Ishikawa (cell line): ENCODE data around the gene GNAO1.

Experiments used
- CEBPB ChIP-seq: IDR thresholded peaks from 2 replicates; pipeline ENCODE4 v1.6.1; 2012
- CREB1 ChIP-seq: IDR thresholded peaks from 2 replicates; pipeline ENCODE4 v1.6.1; 2012; ENCODE audit warnings: low read depth
- EGR1 ChIP-seq: IDR thresholded peaks from 2 replicates; pipeline ENCODE4 v1.6.1; 2012
- EP300 ChIP-seq: IDR thresholded peaks from 2 replicates; pipeline ENCODE4 v1.6.1; 2012; ENCODE audit warnings: borderline replicate concordance
- FOXM1 ChIP-seq: IDR thresholded peaks from 2 replicates; pipeline ENCODE4 v1.6.1; 2012; ENCODE audit warnings: low read depth, borderline replicate concordance
- NFIC ChIP-seq: IDR thresholded peaks from 2 replicates; pipeline ENCODE4 v1.6.1; 2012
- RAD21 ChIP-seq: IDR thresholded peaks from 2 replicates; pipeline ENCODE4 v1.6.1; 2012; ENCODE audit warnings: low read depth
- TAF1 ChIP-seq: IDR thresholded peaks from 2 replicates; pipeline ENCODE4 v1.6.1; 2012; ENCODE audit warnings: low read depth, mild to moderate bottlenecking
- TCF12 ChIP-seq: IDR thresholded peaks from 2 replicates; pipeline ENCODE4 v1.6.1; 2012; ENCODE audit warnings: low read depth
- TEAD4 ChIP-seq: IDR thresholded peaks from 2 replicates; pipeline ENCODE4 v1.6.1; 2012
- YY1 ChIP-seq: IDR thresholded peaks from 2 replicates; pipeline ENCODE4 v1.6.1; 2012; ENCODE audit warnings: low read depth
- ZBTB7A ChIP-seq: IDR thresholded peaks from 2 replicates; pipeline ENCODE4 v1.6.1; 2012; ENCODE audit warnings: low read depth
- TF ChIP-seq, protein P1 (sequence below): IDR thresholded peaks from 2 replicates; pipeline ENCODE4 v1.6.1; 2012; ENCODE audit warnings: low read depth, mild to moderate bottlenecking
- TF ChIP-seq, protein P2 (sequence below): IDR thresholded peaks from 2 replicates; pipeline ENCODE4 v1.6.1; 2012
- TF ChIP-seq, protein P3 (sequence below): IDR thresholded peaks from 2 replicates; pipeline ENCODE4 v1.6.1; 2012

GNAO1 gene

DNA sequence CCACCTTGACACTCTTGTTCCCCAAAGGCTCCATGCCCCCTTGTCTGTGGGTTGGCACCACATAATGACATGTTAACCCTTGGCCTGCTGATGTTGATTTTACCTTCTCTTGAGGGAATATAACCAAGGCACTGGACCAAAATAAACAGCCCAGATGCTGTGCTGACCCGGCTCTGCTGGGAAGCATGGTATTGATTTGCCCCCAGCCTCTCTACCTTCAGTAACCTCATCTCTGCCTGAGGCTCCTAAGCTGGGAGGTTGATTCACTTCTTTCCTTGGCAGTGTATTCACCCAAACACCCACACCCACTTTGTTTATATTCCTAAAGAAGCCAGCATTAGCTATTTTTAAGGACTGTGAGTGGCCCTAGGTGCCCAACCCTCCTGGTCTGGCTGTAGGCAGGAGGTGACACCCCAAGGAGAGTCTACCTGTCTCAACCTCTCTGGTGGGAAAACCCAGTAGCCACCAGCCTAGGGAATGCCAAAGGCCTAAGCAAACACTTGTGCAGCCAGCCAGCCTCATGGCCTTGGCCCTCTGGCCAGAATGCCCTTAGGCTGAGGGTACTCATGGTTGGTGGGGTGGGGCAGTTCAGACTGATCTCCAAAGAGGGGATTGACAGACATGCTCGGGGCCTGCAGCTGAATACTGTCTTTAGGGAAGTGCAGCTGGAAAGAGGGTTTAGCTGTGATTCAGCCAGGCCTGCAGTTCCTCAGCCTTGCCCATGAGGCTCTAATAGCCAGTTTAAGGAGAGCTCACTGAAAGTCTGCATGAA is 42.7 kb downstream of the GNAO1 start:
- TF ChIP-seq NFIC (no peak), CREB1 (no peak), ZBTB7A (no peak), FOXM1 (no peak), YY1 (no peak), EP300 (no peak), TCF12 (no peak), EGR1 (no peak), TEAD4 (no peak), TAF1 (no peak), CEBPB (no peak), RAD21 (no peak)
- TF ChIP-seq, protein P1, sequence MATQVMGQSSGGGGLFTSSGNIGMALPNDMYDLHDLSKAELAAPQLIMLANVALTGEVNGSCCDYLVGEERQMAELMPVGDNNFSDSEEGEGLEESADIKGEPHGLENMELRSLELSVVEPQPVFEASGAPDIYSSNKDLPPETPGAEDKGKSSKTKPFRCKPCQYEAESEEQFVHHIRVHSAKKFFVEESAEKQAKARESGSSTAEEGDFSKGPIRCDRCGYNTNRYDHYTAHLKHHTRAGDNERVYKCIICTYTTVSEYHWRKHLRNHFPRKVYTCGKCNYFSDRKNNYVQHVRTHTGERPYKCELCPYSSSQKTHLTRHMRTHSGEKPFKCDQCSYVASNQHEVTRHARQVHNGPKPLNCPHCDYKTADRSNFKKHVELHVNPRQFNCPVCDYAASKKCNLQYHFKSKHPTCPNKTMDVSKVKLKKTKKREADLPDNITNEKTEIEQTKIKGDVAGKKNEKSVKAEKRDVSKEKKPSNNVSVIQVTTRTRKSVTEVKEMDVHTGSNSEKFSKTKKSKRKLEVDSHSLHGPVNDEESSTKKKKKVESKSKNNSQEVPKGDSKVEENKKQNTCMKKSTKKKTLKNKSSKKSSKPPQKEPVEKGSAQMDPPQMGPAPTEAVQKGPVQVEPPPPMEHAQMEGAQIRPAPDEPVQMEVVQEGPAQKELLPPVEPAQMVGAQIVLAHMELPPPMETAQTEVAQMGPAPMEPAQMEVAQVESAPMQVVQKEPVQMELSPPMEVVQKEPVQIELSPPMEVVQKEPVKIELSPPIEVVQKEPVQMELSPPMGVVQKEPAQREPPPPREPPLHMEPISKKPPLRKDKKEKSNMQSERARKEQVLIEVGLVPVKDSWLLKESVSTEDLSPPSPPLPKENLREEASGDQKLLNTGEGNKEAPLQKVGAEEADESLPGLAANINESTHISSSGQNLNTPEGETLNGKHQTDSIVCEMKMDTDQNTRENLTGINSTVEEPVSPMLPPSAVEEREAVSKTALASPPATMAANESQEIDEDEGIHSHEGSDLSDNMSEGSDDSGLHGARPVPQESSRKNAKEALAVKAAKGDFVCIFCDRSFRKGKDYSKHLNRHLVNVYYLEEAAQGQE = no peak
- TF ChIP-seq, protein P2, sequence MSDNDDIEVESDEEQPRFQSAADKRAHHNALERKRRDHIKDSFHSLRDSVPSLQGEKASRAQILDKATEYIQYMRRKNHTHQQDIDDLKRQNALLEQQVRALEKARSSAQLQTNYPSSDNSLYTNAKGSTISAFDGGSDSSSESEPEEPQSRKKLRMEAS = no peak
- TF ChIP-seq, protein P3, sequence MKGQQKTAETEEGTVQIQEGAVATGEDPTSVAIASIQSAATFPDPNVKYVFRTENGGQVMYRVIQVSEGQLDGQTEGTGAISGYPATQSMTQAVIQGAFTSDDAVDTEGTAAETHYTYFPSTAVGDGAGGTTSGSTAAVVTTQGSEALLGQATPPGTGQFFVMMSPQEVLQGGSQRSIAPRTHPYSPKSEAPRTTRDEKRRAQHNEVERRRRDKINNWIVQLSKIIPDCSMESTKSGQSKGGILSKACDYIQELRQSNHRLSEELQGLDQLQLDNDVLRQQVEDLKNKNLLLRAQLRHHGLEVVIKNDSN = no peak

DNA sequence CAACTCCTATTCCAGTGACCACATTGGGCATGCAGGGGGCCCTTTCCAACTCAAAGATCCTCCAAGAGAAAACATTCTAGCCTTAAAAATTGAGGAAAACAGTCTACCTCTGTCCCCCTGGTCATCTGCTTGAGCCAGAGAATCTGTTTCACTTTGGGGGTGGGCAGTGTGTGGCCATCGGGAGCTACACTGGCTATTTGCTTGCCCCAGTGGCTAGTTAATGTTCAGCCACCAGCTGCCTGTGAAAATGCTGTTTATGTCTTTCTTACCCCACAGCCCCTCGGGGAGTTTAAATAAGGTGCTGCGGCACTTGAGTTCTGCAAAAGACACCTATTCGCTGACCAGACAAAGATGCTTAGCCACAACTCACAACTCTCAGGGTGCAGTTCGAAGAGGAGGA is 43.4 kb downstream of the GNAO1 start:
- TF ChIP-seq CEBPB (no peak), CREB1 (no peak), YY1 (no peak), EP300 (no peak)
- TF ChIP-seq, protein P2 = no peak

DNA sequence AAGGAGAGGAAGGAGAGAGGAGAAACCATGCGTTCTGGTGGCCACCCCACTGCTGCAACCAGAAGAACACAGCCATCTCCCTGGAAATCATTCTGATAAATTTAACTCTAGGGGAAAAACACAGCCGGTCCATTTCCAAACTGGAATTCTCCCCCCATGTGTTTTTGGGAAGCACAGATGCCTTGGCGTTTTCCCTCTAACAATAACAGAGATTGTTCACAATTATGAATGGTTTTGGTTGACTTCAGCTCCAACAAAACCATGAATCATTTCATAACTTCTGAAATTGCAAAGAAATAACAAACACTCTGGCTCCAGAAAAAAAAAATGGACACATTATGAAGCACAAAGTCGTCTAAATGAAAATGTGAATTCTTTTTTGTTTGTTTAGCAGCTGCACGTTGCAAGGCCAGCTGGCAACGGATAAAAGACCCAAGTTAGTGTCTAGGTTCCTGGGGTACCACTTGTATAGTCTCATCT is 46.2 kb downstream of the GNAO1 start:
- TF ChIP-seq CREB1 (no peak), TCF12 (no peak), TEAD4 (no peak), EGR1 (no peak)
- TF ChIP-seq, protein P3 = no peak
- TF ChIP-seq, protein P1 = no peak

DNA sequence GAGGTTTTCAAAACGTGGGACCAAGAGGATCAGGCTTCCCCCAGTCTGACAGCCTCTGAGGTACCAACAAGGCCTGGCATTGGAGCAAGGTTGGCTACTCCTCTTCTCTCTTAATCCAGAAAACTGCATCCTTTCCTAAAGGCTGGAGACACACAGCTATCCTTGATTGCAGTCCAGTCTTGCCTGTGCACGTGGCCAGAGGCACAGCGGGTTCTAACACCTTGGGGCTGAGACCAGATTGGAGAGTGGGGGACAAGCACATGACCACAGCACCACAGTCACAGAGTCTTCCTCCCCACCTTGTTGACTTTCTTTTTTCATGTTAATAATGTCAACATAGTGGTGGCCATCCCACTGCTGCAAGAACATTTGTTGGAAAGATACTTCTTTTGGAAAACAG is 46.9 kb downstream of the GNAO1 start:
- TF ChIP-seq TCF12 (no peak), EP300 (no peak)

DNA sequence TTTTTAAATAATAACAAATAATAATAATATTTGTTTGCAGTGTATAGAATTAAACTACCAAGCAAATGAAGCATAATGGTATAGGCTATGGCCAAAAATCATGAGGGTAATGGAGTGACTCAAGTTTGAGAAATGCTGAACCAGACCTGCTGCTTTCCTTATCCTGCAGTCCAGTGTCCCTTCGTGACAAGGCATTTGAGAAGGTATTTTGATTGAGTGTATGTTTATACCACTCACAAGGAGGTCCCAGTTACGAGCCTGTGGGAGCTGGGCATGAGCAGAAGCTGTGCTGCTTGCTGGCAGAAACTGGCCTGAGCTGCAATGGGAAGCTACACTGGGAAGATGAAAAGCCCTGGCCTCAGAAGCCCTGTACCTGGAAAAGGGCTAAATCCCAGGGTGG is 50.3 kb downstream of the GNAO1 start:
- TF ChIP-seq YY1 = no peak
- no peak for TF ChIP-seq TCF12
- TF ChIP-seq FOXM1 = no peak
- no peak for TF ChIP-seq TAF1
- TF ChIP-seq, protein P1 = no peak
- TF ChIP-seq EGR1 = no peak
- no peak for TF ChIP-seq EP300
- TF ChIP-seq, protein P2 = no peak
- TF ChIP-seq, protein P3 = no peak
- TF ChIP-seq CREB1 = no peak
- TF ChIP-seq CEBPB = no peak
- no peak for TF ChIP-seq RAD21
- no peak for TF ChIP-seq ZBTB7A
- TF ChIP-seq TEAD4 = no peak
- no peak for TF ChIP-seq NFIC
